GM10847 (cell line): ENCODE results near the gene SH3TC1.

Source experiments
- POLR2A ChIP-seq: IDR thresholded peaks from 2 replicates; pipeline ENCODE4 v1.6.1; 2011; ENCODE audit not compliant: insufficient read length; ENCODE audit errors: extremely low read depth

The SH3TC1 gene

DNA sequence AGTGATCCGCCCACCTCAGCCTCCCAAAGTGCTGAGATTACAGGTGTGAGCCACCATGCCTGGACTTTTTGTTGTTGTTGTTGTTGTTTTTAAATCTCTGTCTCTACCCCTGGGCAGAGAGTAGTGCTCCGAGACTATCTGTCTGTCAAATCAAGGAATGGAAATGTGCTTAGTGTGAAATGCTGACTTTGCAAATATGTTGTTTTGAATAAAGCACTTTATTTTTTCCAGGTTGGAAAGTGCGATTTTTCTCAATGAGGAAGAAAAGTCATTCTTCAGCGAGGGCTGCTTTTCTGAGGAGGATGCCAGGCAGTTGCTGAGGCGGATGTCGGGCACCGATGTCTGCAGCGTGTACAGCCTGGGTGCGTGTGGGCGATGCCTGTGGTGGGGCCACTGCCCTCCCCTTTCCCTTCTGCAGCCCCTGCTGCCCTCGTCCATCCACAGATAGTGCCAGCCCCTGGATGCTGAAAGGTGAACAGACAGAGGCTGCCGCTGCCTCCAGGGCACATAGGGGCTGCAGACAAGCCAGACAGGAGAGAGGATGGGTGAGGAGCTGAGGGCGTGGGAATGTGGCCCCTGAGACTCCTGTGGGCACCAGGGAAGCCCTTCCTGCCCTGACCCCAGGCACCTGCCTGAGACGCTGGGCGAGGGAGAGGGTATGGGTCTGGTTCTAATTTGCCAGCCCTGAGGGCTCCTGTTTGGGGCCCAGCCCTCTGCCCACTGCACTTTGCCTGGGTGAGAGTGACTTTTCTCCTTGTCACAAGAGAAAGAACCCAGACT is 23.7 kb downstream of the SH3TC1 start:
- TF ChIP-seq POLR2A = no peak

DNA sequence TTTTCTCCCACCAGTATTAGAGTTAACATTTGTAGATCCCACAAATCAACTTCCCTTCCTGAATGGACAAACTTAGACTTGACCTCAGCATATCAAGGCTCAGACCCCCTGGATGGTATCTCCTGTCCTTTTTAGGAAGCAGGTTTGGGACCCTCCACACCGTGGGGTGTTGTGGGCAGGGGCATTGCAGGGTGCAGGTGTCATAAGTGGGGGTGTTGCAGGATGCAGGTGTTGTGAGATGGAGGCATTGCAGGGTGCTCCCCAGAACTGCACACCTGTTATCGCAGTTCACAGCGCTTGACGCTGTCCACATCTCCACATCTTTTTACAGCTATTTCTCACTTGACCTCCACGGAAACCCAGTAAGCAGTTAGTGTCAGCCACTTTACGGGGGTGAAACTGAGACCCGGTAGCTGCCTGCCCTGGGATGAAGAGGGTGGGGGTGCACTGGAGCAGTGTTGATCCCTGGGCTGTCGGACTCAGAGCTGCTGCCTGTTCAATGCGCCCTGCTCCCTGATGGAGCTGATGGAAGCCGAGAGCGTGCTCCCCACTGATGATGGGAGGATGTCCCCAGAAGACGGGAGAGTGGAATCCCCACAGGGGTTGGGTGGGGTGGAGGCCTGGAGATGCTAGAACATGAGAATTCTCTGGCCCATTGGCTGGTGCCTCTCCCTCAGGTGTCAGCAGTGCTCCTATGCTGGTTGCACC is 25.3 kb downstream of the SH3TC1 start:
- no peak for TF ChIP-seq POLR2A

DNA sequence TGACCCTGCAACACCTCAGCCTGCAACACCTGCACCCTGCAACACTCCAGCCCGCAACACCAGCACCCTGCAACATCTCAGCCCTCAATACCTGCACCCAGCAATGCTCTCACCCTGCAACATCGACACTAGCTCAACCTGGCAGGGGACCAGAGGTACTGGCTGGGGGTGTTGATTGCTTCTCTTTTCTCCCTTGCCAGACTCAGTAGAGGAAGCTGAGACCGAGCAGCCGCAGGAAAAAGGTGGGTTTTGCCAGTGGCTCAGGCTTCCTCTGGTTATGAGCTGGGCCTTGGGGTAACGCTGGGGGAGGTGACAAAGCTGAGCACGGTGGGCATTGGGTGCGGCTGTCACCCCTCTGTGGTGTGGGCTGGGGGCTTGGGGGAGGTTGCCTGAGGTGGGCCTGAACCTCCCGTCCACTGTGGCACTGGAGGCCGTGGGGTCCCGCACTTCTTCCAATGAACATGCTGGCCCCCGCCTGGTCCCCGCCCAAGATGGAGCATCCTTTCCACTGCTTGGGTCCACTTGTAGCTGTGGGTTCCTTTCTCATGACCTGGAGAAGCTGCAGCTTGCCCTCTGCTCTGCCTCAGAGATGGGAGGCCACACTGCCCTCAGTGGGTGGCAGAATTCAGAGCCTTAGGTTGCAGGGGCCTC is 26.0 kb downstream of the SH3TC1 start:
- no peak for TF ChIP-seq POLR2A

DNA sequence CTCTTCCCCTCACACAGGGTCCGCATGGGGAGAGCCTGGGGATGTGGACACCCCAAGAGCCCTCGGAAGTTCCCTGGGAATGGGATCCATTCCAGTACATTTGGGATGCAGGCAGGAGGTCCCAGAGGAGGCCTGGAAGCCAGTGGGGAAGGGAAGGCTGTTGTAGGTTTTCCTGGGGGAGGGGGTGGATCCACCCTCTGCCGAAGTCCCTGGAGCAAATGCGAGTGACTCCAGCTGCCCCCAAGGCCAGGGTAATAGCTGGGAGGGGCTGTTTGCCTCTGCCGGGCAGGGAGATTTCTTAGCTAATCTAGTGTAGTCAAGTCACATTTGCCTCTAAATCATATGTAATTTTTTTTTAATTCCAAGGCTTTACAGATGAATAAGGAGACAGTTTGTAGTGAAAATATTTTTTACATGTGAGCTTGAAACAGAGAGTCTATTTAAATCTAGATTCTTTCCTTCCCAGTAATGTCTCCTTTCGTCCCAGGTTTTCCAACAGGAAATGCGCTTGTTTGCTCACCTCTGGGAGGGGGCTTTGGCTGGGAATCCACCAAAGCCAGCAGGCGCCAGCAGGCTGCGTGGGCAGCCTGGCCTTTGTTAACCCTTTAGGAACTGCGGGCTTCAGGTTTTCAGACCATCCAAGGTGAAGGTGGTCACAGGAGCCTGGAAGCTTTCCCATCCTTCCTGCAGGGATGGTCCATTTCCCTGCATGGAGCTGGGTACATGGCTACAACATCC is 26.8 kb downstream of the SH3TC1 start:
- TF ChIP-seq POLR2A = no peak

DNA sequence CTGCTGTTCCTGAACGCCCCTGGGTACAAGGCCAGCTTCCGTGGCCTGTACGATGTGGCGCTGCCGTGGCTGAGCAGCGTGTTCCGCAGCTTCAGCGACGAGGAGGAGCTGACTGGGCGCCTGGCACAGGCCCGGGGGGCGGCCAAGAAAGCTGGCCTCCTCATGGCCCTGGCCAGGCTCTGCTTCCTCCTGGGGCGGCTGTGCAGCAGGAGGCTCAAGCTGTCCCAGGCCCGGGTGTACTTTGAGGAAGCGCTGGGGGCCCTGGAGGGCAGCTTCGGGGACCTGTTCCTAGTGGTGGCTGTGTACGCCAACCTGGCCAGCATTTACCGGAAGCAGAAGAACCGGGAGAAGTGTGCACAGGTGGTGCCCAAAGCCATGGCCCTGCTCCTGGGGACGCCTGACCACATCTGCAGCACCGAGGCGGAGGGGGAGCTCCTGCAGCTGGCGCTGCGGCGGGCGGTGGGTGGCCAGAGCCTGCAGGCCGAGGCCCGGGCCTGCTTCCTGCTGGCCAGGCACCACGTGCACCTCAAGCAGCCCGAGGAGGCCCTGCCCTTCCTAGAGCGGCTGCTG is 28.2 kb downstream of the SH3TC1 start:
- no peak for TF ChIP-seq POLR2A

DNA sequence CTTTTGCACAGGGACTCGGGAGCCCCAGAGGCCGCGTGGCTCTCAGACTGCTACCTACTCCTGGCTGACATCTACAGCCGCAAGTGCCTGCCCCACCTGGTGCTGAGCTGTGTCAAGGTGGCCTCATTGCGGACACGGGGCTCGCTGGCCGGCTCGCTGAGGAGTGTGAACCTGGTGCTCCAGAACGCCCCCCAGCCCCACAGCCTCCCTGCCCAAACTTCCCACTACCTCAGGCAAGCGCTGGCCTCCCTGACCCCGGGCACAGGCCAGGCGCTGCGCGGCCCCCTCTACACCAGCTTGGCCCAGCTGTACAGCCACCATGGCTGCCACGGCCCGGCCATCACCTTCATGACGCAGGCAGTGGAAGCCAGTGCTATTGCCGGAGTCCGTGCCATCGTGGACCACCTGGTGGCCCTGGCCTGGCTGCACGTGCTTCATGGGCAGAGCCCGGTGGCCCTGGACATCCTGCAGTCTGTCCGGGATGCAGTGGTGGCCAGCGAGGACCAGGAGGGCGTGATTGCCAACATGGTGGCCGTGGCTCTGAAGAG is 28.8 kb downstream of the SH3TC1 start:
- TF ChIP-seq POLR2A = no peak

DNA sequence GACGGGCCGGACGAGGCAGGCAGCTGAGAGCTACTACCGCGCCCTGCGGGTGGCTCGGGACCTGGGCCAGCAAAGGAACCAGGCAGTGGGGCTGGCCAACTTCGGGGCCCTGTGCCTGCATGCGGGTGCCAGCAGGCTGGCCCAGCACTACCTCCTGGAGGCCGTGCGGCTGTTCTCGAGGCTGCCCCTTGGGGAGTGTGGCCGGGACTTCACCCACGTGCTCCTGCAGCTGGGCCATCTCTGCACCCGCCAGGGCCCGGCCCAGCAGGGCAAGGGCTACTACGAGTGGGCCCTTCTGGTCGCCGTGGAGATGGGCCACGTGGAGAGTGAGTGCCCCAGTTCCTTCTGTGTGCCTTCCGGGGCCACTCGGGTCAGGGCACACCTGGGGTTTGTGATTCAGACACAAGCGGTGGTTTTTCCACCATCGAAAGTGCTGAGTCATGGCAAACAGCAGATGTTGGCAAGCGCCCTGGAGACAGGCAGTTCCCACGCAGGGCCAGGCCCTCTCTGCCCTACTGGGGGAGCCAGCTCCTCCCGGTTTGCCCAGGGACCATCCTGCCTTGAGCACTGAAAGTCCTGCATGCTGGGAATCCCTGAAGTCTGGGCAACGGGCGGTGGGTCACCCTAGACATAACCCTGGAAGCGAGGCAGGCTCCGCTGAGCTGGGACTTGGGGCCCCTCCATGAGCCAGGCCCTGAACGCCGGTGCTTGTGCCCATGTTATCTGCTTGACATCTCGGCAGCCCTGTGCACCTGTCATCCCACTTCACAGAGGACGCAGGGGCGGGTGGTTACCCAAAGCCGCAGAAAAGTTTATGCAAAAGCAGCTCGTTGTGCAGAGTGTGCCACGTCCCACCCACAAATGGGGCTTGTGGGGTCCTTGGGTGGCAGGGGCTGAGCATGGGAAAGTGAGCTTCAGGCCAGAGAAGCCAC is 29.5 kb downstream of the SH3TC1 start:
- TF ChIP-seq POLR2A = no peak

DNA sequence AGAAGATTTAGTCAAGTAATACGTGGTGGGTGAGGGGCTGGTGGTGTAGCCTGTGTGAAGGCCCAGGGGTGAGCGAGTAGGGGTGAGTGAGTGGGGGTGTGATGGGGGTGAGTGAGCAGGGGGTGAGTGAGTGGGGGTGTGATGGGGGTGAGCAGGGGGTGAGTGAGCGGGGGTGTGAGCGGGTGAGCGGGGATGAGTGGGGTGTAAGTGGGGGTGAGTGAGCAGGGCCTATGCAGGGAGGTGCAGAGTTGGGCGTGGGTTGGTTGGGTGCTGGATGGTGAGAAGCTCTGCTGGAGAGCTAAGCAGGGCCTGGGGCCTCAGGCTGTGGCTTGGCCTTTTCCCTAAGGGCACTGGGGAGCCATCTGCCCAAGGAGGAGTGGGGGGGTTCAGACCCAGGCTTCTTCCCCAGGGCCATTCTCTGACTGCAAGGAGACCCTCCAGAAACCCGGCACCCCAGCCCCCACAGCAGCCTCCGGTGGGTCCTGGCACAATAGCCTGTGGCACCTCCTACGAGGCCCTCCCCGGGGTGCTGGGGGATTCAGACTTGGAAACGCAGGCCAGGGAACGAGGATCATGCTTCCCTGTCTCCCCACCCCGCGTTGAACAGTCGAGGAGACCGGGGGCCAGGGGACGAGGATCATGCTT is 30.4 kb downstream of the SH3TC1 start:
- no peak for TF ChIP-seq POLR2A

DNA sequence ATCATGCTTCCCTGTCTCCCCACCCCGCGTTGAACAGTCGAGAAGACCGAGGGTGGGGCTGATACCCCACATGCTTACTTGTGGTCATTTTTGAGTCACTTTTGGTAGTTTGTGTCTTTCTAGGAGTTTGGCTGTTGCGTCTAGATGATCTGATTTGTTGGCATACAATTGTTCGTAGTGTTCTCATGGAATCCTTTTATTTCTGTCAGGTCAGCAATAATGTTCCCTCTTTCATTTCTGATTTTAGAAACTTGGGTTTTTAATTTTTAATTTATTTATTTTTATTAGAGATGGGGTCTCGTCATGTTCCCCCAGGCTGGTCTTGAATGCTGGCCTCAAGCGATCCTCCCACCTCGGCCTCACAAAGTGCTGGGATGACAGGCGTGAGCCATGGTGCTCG is 30.9 kb downstream of the SH3TC1 start:
- TF ChIP-seq POLR2A = no peak

DNA sequence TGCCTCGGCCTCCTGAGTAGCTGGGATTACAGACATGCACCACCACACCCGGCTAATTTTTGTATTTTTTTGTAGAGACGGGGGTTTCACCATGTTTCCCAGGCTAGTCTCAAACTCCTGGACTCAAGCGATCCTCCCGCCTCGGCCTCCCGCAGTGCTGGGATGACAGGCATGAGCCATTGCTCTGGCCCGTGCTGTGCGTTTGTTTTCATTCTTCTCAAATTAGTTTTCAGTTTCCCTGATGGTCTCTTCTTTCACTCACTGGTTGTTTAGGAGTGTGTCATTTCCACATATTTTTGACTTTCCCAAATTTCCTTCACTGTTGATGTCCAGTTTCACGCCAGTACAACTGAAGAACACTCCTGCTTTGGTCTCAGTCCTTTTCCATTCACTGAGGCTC is 31.8 kb downstream of the SH3TC1 start:
- TF ChIP-seq POLR2A = no peak

DNA sequence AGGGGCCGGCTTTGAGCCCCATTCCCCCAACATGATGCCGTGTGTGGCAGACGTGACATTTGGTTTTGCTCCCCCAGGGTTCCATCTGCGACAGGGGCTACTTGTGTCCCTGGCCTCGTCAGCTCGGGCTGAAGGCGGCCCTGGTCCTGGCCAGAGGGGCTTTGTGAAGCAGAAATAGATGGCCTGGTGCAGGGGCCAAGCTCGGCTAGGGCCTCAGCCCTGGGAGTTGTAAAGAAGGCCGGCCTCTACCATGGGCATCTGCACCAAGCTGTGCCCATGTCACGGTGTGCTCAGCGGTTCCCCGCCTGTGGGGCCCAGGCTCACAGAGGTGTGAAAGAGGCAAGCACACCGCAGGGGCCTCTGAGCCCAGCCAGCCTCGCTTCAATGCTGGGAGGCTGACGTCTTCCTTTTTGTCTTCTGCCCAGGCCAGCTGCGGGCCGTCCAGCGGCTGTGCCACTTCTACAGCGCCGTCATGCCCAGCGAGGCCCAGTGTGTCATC is 32.5 kb downstream of the SH3TC1 start:
- TF ChIP-seq POLR2A = no peak

DNA sequence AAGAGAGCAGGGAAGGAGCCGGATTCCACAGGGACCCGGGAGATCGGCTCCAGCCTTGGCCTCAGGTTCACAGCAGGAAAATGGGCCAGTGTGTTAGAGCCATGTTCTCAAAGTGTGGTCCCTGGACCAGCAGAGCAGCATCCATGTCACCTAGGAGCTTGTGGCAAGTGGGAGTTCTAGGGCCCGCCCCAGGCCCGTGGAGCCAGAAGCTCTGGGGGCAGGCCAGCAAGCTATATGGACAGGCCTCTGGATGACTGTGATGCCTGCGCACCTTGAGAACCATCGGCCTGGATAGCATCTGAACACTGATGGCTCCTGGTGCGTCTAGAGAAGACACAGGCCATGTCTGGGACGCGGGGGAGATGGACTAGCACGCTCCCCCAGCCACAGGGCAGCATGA is 33.7 kb downstream of the SH3TC1 start:
- TF ChIP-seq POLR2A = no peak
